Hematopoietic multipotent progenitor cell (in vitro differentiated cells): ENCODE measurements around the gene URI1. TPM values are rescaled to one million over a fixed set of nuclear protein-coding genes. Genes with fewer than 3 reads are reported as not detected.
A peak's percentile ranks its signal among the peaks of the same experiment; 100 is the strongest.
"Not testable (repeated sequence)": the region's sequence is repeated elsewhere in the genome, so short reads cannot be mapped to it uniquely, and the experiment has no call there.

Experiments
- DNase-seq, 3 donors: peaks; one replicate each; pipeline ENCODE4 v3.0.0-alpha.2; 2011 to 2015; ENCODE audit warnings: low read depth in 2 of 3, low spot score in 2 of 3
- total RNA-seq: library from RNA; depleted of rRNA; stranded (reverse); fragments of >200 nt; gene quantifications from one replicate; pipeline ENCODE4 v1.2.3, GENCODE V29; 2012

Gene URI1
- 27.5 TPM for total RNA-seq

GRCh38 chr19:29941828-29942403 lies at the start of gene URI1:
URI1 (plus strand) TSS chr19:29942239; CDS start chr19:29942548, 309 bp downstream.
- DNase-seq = peak; percentile 81 to 90 (median 81)

DNA sequence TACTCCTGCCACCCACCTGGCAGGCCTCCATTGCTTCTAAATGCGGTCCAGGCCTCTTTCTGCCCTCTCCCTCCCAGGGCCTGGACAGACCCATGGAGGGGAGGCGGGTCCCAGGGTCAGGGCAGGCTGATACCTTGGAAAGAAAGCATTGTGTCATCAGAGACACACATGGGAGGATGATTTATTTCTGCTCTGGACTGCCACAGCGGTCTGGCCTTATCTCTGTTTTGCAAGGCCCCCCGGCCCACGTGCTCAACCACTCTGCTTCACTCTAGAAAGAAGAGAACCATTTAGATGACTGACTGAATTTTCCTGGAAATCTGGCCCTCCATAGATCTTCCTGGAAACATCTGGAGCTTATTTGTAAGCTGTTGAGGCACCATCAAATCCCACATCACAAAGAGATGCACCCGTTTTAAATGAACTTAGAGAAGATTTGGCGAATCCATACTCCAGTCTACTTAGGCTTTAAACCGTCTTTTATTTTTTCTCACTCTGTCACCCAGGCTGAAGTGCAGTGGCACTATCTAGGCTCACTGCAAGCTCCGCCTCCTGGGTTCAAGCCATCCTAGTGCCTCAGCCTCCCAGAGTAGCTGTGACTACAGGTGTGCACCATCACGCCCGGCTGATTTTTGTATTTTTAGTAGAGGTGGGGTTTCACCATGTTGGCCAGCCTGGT lies 48.3 kb upstream of the URI1 start:
- DNase-seq = peak in 2 of 3 donors; percentile 76 to 88

- DNase-seq = peak in 1 of 3 donors; percentile 55
These were observed 45.2 kb upstream of the URI1 start for GRCh38 chr19:29896802-29897201.

DNA sequence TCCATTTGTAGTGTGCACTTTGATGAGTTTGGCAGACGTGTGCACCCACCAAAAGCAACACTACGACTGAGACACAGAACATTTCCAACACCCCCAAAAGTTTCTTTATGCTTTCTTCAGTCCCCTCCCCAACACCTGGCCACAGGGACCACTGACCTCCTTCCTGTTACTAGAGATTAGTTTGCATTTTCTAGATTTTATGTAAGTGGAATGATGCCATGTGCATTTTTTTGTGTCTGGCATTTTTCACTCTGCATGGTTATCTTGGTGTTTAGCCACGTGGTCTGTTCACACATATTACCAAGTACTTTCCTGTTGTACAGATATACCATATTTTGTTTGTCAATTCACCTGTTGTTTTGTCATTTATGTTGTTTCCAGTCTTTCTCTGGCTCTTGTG lies 44.6 kb upstream of the URI1 start:
- DNase-seq = peak in 1 of 3 donors; percentile 38

GRCh38 chr19:29904017-29904416 lies 38.0 kb upstream of the URI1 start:
- no peak for DNase-seq

DNA sequence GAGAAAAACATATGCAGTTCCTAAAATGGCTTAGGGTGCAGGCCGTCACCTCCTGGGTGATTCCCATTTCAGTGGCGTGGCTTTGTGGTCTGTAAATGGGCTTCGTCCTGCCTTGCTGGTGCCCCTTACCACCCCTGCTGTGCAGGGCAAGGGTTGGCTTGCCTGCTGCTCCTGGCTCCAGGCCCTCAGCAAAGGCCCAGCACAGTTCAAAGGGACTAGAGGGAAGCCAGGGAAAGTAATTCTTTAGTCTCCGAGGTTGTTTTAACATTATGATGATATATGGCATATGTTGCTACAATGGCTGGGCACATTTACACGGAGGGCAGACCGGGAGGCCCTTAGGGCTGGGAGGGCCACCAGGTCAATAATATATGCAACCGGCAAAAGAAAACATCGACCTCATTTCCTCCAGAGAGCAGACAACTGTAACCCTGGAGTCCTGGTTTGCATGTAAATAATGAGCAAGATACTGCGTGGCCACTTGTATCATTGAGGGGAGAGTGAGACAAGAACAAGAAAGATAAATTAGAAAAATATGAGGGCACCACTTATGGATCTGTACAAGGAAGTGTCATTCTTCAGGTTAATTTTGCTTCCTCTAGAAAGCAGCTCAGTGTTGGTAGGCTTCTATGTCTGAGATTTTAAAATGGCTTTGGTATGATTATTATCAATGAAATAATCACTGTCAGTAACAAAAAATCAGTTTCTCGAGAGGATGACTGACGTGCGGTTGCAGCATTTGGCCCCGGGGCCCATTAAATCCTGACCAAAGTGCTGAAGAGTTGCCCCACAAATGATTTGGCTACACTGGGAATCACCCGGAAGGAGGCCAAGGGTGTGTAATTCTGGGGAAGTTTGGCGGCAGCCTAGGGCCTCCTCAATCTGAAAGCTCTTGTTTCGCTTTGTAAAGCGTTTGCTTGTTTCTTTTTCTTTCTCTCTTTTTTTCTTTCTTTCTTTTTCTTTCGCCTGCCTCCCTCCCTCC lies 32.8 kb upstream of the URI1 start:
- no peak for DNase-seq

- no peak for DNase-seq
These were observed 27.1 kb upstream of the URI1 start for GRCh38 chr19:29914933-29915332.

DNA sequence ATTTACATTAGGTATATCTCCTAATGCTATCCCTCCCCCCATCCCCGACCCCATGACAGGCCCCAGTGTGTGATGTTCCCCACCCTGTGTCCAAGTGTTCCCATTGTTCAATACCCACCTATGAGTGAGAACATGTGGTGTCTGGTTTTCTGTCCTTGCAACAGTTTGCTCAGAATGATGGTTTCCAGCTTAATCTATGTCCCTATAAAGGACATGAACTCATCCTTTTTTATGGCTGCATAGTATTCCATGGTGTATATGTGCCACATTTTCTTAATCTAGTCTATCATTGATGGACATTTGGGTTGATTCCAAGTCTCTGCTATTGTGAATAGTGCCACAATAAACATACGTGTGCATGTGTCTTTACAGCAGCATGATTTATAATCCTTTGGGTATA lies 26.2 kb upstream of the URI1 start:
- DNase-seq = not testable (repeated sequence)

DNA sequence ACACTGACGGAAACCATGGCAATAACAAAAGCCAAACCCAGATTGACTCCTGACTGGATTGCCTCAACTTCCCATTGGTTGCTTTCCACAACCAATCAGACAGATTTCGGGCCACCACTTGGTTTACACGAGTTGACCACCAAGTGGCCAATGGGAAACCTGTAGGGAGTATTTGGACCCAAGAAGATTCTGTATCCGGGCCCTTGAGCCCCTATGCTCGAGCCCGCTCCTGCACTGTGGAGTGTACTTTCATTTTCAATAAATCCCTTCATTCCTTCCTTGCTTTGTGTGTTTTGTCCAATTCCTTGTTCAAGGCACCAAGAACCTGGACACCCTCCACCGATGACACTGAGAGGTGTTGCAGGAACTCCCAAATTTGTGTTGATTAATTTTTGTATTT lies 24.1 kb upstream of the URI1 start:
- no peak for DNase-seq

GRCh38 chr19:29918891-29919290 lies 23.1 kb upstream of the URI1 start:
- DNase-seq = no peak

DNA sequence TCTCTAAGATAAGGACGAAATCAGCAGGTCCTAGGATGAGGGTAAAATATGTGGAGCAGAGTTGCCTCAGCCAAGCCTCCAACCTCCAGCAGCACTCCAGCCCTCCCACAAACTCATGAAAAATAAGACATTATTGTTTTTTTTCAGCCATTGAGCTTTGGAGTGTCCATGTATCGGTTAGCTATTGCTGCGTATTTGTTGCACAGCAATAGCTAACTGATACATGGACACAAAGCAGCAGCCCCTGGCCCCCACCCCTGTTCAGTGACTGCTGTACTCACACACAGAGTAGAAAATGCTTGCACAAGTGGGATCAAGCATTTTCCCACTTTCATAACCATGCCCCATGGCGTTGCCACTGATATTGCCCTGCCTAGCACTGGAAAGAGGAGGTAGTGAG lies 19.1 kb upstream of the URI1 start:
- no peak for DNase-seq

DNA sequence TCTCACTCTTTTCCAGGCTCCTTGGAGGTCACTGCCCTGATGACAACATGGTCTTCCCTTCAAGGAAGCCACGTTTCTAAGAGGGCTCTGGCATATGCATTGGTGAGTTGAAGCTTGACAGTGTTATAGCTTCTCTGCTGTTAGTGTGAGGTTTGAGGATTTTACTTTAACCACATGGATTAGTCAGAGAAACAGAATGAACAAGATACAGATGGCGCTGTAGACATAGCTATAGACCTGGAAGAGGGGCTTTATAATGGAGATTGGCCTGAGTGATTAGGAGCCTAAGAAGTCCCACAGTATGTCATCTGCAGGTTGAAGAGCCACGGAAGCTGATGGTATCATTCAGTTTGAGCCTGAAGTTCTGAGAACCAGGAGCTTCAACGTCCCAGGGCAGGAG lies 18.4 kb upstream of the URI1 start:
- peak in 1 of 3 donors; percentile 38 for DNase-seq

- DNase-seq = no peak
These were observed 16.0 kb upstream of the URI1 start for GRCh38 chr19:29926031-29926430.

DNA sequence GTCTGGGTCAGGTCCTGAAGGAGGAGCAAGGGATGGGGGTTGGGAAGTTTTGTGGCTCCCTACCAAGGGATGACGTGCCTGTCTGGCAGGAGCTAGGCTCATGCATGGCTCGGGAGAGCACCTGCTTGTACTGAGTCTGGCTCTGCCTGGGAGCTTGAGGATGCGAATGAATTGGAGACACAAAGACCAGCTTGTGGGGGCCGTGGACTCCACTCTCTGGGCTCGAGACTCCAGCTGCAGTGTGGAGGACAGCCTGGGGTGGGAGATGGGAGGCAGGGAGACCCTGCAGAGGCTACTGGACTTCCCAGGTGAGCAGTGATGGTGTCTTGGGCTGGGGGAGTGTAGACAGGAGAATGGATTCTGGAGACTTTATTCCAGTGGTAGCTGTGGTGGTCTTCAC lies 15.2 kb upstream of the URI1 start:
- no peak for DNase-seq

DNA sequence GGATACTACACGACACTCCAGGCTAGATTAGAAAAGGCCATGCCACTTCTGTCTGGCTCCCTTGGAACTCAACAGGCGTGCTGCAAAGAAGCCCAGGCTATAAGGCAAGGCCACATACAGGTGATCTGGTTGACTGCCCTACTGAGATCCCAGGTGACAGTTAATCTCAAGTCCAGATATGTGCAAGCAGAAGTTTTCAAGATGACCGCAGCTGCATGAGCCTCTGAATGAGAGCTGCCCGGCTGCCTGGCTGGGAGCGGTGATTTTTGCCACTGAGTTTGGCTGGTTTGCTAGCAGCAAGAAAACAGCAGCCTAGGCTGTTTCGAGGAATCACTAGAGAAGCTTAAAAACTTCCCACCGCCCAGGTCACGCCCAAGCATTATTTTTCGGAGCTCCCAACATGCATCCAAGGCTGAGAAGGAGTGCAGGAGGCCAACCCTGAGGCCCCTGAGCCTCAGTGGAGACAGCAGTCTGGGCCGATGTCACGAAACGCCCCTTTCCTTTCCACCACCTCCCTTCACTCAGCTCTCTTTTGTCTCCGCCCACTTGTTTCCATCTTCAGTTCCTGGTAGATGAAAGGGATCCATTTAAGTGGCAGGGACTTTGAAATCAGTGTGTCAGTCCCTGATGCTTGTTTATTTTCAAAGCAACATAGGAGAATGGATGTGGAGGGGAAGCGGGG lies 14.0 kb upstream of the URI1 start:
- no peak for DNase-seq

GRCh38 chr19:29928831-29929230 lies 13.2 kb upstream of the URI1 start:
- no peak for DNase-seq

DNA sequence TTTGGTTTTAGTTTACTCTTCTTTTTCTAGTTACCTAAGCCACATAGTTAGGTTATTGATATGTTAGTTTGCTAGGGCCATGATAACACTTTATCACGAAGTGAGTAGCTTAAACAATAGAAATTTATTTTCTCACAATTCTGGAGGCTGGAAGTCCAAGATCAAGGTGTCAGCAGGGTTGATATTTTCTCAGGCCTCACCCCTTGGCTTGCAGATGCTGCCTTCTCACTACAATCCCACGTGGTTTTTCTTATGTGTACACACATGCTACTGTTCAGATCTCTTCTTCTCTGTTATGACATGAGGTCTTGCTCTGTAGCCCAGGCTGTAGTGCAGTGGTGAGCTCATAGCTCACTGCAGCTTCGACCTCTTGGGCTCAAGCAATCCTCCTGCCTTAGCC lies 7.8 kb upstream of the URI1 start:
- no peak for DNase-seq

DNA sequence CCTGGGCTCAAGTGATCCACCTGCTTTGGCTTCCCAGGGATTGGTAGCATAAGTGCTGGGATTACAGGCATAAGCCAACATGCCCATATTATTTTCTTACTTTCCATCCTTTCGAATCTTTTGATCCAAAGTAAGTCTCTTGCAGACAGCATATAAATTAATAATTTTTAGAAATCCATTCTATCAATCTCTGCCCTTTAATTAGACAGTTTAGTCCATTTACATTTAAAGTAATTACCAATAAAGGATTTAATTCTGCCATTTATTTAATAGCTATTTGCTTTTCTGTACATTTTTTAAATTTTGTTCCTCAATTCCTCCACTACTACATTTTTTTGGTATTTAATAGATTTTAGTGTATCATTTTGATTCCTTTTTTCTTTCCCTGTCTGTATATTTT lies 7.3 kb upstream of the URI1 start:
- DNase-seq = no peak

- no peak for DNase-seq
These were observed 5.6 kb upstream of the URI1 start for GRCh38 chr19:29936409-29936808.

GRCh38 chr19:29939628-29940027 lies 2.4 kb upstream of the URI1 start:
- no peak for DNase-seq
